HL-60 (cell line): Measurements from ENCODE around the gene WFIKKN1.
A peak's percentile ranks its signal among the peaks of the same experiment; 100 is the strongest.

ENCODE experiments used
- DNase-seq, 2 experiments: peaks; one replicate each; pipeline ENCODE4 v3.0.0-alpha.2; 2010 to 2020; ENCODE audit warnings: low read depth in 1 of 2, low spot score in 1 of 2
- H3K27ac ChIP-seq: fragments of 250-450 bp; sonication (Bioruptor Pico); replicated peaks from 2 replicates; pipeline ENCODE4 v1.5.1; 2020; ENCODE audit warnings: mild to moderate bottlenecking, moderate library complexity
- H3K27me3 ChIP-seq: fragments of 250-450 bp; sonication (Bioruptor Pico); 2 replicates; pipeline ENCODE4 v1.5.1; 2021; ENCODE audit warnings: mild to moderate bottlenecking, moderate library complexity; ENCODE audit not compliant: insufficient read depth, poor library complexity, severe bottlenecking
- H3K4me3 ChIP-seq: replicated peaks from 2 replicates; pipeline ENCODE4 v1.5.1; 2011; ENCODE audit warnings: mild to moderate bottlenecking, control low read depth, low read length; ENCODE audit not compliant: insufficient read depth
- GABPA ChIP-seq: IDR thresholded peaks from 2 replicates; pipeline ENCODE4 v1.6.1; 2012; ENCODE audit warnings: low read depth
- POLR2AphosphoS5 ChIP-seq: IDR thresholded peaks from 2 replicates; pipeline ENCODE4 v1.6.1; 2012; ENCODE audit warnings: low read depth
- SPI1 ChIP-seq: IDR thresholded peaks from 2 replicates; pipeline ENCODE4 v1.6.1; 2012; ENCODE audit warnings: low read depth, mild to moderate bottlenecking, borderline replicate concordance
- TF ChIP-seq, protein P1 (sequence below): IDR thresholded peaks from 2 replicates; pipeline ENCODE4 v1.6.1; 2012; ENCODE audit warnings: low read depth; ENCODE audit not compliant: insufficient replicate concordance
- TF ChIP-seq, protein P2 (sequence below): IDR thresholded peaks from one replicate; pipeline ENCODE4 v1.5.1; 2011; ENCODE audit warnings: low read length, control low read depth, inconsistent platforms; ENCODE audit not compliant: insufficient read depth

Gene WFIKKN1

DNA sequence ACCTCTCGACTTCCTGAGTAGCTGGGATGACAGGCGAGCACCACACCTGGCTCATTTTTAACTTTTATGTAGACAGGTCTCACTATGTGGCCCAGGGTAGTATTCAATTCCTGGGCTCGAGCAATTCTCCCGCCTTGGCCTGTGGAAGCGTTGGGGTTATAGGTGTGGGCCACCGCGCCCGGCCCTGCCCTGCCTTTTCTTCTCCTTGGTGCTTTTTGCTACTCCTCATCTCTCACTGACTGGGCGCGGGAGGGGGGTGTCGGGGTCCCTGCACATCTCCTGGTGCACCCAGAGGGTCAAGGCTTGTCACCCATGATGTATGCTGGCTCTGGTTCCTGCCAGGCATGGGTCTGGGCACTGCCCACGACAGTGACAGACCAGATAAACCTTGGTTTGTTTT is 13.8 kb downstream of the WFIKKN1 start:
- TF ChIP-seq POLR2AphosphoS5 (no peak), SPI1 (no peak), GABPA (no peak)
- TF ChIP-seq, protein P1, sequence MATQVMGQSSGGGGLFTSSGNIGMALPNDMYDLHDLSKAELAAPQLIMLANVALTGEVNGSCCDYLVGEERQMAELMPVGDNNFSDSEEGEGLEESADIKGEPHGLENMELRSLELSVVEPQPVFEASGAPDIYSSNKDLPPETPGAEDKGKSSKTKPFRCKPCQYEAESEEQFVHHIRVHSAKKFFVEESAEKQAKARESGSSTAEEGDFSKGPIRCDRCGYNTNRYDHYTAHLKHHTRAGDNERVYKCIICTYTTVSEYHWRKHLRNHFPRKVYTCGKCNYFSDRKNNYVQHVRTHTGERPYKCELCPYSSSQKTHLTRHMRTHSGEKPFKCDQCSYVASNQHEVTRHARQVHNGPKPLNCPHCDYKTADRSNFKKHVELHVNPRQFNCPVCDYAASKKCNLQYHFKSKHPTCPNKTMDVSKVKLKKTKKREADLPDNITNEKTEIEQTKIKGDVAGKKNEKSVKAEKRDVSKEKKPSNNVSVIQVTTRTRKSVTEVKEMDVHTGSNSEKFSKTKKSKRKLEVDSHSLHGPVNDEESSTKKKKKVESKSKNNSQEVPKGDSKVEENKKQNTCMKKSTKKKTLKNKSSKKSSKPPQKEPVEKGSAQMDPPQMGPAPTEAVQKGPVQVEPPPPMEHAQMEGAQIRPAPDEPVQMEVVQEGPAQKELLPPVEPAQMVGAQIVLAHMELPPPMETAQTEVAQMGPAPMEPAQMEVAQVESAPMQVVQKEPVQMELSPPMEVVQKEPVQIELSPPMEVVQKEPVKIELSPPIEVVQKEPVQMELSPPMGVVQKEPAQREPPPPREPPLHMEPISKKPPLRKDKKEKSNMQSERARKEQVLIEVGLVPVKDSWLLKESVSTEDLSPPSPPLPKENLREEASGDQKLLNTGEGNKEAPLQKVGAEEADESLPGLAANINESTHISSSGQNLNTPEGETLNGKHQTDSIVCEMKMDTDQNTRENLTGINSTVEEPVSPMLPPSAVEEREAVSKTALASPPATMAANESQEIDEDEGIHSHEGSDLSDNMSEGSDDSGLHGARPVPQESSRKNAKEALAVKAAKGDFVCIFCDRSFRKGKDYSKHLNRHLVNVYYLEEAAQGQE = no peak
- TF ChIP-seq, protein P2, sequence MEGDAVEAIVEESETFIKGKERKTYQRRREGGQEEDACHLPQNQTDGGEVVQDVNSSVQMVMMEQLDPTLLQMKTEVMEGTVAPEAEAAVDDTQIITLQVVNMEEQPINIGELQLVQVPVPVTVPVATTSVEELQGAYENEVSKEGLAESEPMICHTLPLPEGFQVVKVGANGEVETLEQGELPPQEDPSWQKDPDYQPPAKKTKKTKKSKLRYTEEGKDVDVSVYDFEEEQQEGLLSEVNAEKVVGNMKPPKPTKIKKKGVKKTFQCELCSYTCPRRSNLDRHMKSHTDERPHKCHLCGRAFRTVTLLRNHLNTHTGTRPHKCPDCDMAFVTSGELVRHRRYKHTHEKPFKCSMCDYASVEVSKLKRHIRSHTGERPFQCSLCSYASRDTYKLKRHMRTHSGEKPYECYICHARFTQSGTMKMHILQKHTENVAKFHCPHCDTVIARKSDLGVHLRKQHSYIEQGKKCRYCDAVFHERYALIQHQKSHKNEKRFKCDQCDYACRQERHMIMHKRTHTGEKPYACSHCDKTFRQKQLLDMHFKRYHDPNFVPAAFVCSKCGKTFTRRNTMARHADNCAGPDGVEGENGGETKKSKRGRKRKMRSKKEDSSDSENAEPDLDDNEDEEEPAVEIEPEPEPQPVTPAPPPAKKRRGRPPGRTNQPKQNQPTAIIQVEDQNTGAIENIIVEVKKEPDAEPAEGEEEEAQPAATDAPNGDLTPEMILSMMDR = no peak
- H3K27me3 ChIP-seq = no peaks in the 10 kb centered on the region
- DNase-seq = no peak
- no peak overlapping the region for H3K4me3 ChIP-seq
- no peak overlapping the region for H3K27ac ChIP-seq

DNA sequence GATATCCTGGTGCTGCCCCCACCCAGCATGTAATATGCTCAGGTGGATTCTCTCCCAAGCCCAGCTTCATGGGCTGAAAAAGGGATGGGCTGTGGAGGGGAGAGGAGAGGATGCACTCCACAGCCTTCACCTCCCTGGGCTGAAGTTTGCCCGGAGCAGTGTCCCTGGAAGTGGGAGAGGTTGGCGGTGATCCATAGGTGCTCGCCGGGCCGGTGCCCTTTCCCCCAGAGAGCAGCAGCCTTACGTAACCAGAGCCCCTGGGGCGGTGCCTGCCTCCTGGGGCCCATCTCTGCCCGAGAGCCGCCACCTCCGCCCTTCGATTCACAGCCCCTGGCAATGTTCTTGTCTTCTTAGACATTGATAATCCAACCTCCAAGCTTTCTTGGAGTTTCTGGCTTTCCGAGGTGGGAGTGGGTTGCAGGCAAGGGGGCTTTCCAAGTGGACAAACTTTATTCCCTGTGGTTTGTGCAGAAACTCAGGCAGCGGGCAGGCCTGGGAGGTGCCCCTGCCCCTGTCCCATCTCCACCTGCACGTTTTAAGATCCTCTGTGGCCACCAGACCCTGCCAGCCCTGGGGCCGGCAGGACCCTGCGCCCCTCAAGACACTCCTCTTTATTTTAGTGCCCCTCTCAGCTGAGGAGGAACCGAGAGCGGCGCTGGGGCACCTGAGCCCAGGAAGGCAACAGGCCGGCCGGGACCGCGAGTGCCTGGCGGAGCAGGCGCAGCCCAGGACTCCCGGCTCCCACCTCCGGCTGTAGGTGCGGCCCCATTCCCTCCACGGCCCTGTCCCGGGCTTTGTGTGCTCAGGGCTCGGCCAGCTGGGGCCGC is 15.3 kb downstream of the WFIKKN1 start:
- no peaks in the 10 kb centered on the region for H3K27me3 ChIP-seq
- H3K27ac ChIP-seq = no peak overlapping the region
- TF ChIP-seq, protein P1 = no peak
- TF ChIP-seq, protein P2 = no peak
- no peak; the same call in none of the 2 replicates for TF ChIP-seq POLR2AphosphoS5
- TF ChIP-seq GABPA = no peak
- no peak for TF ChIP-seq SPI1
- DNase-seq = no peak
- H3K4me3 ChIP-seq = no peak overlapping the region

DNA sequence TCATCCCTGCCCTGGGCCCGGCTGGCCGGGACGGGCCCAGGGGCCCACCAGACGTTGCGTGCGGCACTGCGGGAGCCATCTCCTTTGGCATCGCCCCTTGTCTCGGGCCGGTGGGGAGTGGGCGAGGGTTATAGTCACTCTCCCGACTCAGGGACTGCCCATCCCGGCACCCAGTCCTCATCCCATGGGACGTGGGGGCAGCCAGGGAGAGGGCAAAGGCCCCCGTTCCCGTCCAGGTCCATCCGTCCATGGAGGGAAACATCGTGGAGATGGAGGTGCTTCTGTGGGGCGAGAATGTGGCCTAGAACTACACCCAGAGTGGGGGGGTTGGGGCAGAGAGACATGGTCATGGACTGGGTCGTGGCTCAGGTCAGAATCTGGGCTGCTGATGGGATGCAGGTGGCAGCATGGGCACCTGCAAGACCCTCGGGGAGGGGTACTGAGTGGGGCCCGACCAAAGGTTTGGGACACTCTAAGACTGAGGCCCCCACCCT is 15.9 kb downstream of the WFIKKN1 start:
- no peak for DNase-seq
- H3K27me3 ChIP-seq = no peaks in the 10 kb centered on the region
- H3K27ac ChIP-seq = no peak overlapping the region
- TF ChIP-seq POLR2AphosphoS5 (0 out of 2 replicates have a peak, but pooled peaks have one; percentile 8), SPI1 (no peak), GABPA (no peak)
- TF ChIP-seq, protein P1 = no peak
- TF ChIP-seq, protein P2 = no peak
- no peak overlapping the region for H3K4me3 ChIP-seq
